OCI-LY1 (cell line): ENCODE measurements around the gene OSGEPL1.

ENCODE experiments used
- CTCF ChIP-seq: fragments of 200-600 bp; sonication (generic), shearing (Covaris generic); IDR thresholded peaks from 2 replicates; pipeline ENCODE4 v1.5.1; 2017; ENCODE audit warnings: mild to moderate bottlenecking, antibody characterized with exemption, low read length, moderate library complexity, mixed read lengths
- EZH2 ChIP-seq: fragments of 200-600 bp; sonication (generic), shearing (Covaris generic); IDR thresholded peaks from 2 replicates; pipeline ENCODE4 v1.8.0; 2017; ENCODE audit warnings: borderline replicate concordance, mixed run types, mild to moderate bottlenecking, antibody characterized with exemption, low read length, moderate library complexity, mixed read lengths

GRCh38 chr2:189698020-189698887 lies 64.3 kb downstream of the OSGEPL1 start:
- TF ChIP-seq CTCF (peak; percentile 46; the same call in 1 of the 2 replicates), EZH2 (no peak)
